Peyer's patch (tissue), 4 donors: ENCODE data around the gene TRAPPC10. TPM values are rescaled to one million over a fixed set of nuclear protein-coding genes. Genes with fewer than 3 reads are reported as not detected.

Experiments
- DNase-seq, 3 donors: peaks; one replicate each; pipeline ENCODE4 v3.0.0-alpha.2; 2017 to 2019
- H3K27ac ChIP-seq, 4 donors: fragments of 200-600 bp; sonication (generic); one replicate each; pipeline ENCODE4 v1.5.1; 2016 to 2019
- H3K27me3 ChIP-seq, 2 donors: fragments of 200-600 bp; sonication (generic); one replicate each; pipeline ENCODE4 v1.5.1; 2019
- H3K36me3 ChIP-seq, 3 donors: fragments of 200-600 bp; sonication (generic); one replicate each; pipeline ENCODE4 v1.5.1; 2016 to 2019
- H3K4me1 ChIP-seq, 4 donors: fragments of 200-600 bp; sonication (generic); one replicate each; pipeline ENCODE4 v1.5.1; 2016 to 2019
- H3K4me3 ChIP-seq, 4 donors: fragments of 200-600 bp; sonication (generic); 1 replicate in 3 of 4; 2 replicates in 1 of 4; pipeline ENCODE4 v1.5.1; 2016 to 2019; ENCODE audit warnings: mild to moderate bottlenecking in 1 of 4
- H3K9me3 ChIP-seq, 4 donors: fragments of 200-600 bp; sonication (generic); one replicate each; pipeline ENCODE4 v1.5.1; 2016 to 2019; ENCODE audit warnings: mild to moderate bottlenecking in 1 of 4
- CTCF ChIP-seq, 6 experiments: fragments of 450-650 bp in 4 of 6; fragments of 200-600 bp in 2 of 6; sonication (generic) in 1 of 6; IDR thresholded peaks; one replicate each; pipeline ENCODE4 v1.5.1; 2017 to 2019; ENCODE audit warnings: antibody characterized with exemption in 6 of 6, mild to moderate bottlenecking in 3 of 6, moderate library complexity in 1 of 6
- POLR2A ChIP-seq, 2 donors: fragments of 450-650 bp; IDR thresholded peaks; one replicate each; pipeline ENCODE4 v1.5.1; 2017; ENCODE audit warnings: antibody characterized with exemption in 2 of 2, mild to moderate bottlenecking in 2 of 2, moderate library complexity in 2 of 2
- total RNA-seq, 4 donors: library from RNA; depleted of rRNA; stranded (reverse); fragments of >200 nt; gene quantifications; one replicate each; pipeline ENCODE4 v1.1.0, GENCODE V29; 2016

TRAPPC10 gene
- total RNA-seq, 4 donors from 2014 or later, result 62.2 to 153 (median 93.0) TPM

DNA sequence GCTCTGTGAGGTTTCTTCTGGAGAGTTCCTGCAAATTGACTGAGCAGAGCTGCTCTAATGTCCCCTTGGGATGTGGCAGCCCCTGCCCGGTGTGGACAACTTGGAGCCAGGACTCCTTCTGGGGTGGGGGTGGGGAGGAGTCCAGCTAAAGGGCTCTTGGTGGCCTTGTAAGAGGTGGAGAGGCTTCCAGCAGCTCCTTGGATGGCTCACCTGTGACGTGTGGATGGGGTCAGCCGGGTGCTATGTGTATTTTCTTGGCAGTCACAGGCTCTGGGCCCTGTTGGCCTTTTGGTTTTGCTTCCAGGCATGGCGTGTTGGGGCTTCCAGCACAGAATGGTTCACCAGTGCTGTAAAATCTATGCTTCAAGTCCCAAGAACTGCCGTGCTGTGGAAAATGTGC, 38.2 kb downstream of the TRAPPC10 start:
- no peak for DNase-seq
- H3K4me3 ChIP-seq, result no peak overlapping the region
- H3K9me3 ChIP-seq, result no peaks in the 10 kb centered on the region
- H3K27ac ChIP-seq, result no peak overlapping the region
- no peaks in the 10 kb centered on the region for H3K27me3 ChIP-seq
- no peak for TF ChIP-seq CTCF (IDR thresholded peaks at IDR 0.05)
- TF ChIP-seq POLR2A (IDR thresholded peaks at IDR 0.05), result no peak
- H3K36me3 ChIP-seq, result peaks cover 0 to 40% (median 0%) of the 10 kb centered on the region in 3 donors
- H3K4me1 ChIP-seq, result peaks cover 0 to 15% (median 0%) of the 10 kb centered on the region in 4 donors

- peaks cover 0 to 52% (median 0%) of the 10 kb centered on the region in 3 donors for H3K36me3 ChIP-seq
- no peaks in the 10 kb centered on the region for H3K27me3 ChIP-seq
- TF ChIP-seq CTCF (IDR thresholded peaks at IDR 0.05), result no peak
- TF ChIP-seq POLR2A (IDR thresholded peaks at IDR 0.05), result no peak
- H3K9me3 ChIP-seq, result no peaks in the 10 kb centered on the region
- H3K27ac ChIP-seq, result peak overlapping the region in 3 of 4 donors; percentile 29 to 64 (median 49)
- peak in 1 of 3 donors; percentile 28 for DNase-seq
- H3K4me1 ChIP-seq, result peaks cover 0 to 15% (median 0%) of the 10 kb centered on the region in 4 donors
- H3K4me3 ChIP-seq, result no peak overlapping the region
These were observed 39.4 kb downstream of the TRAPPC10 start for GRCh38 chr21:44051462-44051941.

DNA sequence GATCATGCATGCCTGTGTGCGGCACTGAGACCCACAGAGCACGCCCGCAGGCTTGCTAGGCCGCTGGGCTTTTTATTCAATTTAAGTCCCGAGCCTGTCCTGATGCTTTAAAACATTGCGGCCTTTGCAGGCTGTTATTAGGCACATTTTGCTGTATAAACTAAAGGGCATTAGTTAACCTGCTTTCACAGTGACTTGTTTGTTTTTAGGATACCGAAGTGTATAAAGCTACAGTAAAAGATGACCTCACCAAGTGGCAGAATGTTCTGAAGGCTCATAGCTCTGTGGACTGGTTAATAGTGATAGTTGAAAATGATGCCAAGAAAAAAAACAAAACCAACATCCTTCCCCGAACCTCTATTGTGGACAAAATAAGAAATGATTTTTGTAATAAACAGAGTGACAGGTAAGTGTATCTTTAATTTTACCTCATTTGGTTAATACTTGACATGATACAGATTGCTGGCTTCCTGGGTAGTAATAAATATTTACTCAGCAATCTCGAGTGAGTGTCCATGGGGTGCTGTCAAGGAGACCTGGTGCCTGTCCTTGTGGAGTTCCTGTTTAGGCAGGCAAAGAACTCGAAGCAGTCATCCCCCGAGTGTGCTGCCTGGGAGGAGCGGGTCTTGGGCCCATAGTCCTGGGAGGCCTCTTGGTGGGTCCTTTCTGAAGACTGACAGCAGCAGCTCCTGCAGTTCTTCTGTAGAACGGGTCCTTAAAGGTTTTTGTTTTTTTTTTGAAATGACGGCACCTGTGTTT, 40.1 kb downstream of the TRAPPC10 start:
- H3K4me1 ChIP-seq, result peaks cover 0 to 15% (median 0%) of the 10 kb centered on the region in 4 donors
- no peaks in the 10 kb centered on the region for H3K27me3 ChIP-seq
- TF ChIP-seq CTCF (IDR thresholded peaks at IDR 0.05), result no peak
- no peak for TF ChIP-seq POLR2A (IDR thresholded peaks at IDR 0.05)
- H3K36me3 ChIP-seq, result peaks cover 0 to 53% (median 0%) of the 10 kb centered on the region in 3 donors
- no peak for DNase-seq
- no peak overlapping the region for H3K4me3 ChIP-seq
- peak overlapping the region in 3 of 4 donors; percentile 29 to 64 (median 49) for H3K27ac ChIP-seq
- no peaks in the 10 kb centered on the region for H3K9me3 ChIP-seq

DNA sequence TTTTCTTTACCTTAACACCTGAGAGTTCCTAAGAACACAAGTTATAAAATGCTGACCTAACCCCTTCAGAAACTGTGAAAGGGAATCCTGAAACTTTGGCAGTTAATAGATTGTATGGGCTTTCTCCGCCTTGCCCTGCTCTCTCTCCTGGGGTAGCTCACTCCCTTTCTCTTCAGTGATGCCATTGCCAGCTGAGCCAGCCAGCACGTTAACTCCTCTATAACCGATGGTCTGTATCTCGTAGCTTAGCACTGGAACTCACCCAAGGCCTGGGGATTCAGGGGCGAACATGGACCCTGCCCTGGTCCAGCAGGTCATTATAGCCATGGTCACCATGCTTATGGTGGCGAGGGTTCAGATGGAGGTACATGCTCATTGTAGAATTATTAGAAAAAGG, 40.7 kb downstream of the TRAPPC10 start:
- DNase-seq, result no peak
- peaks cover 0 to 55% (median 0%) of the 10 kb centered on the region in 3 donors for H3K36me3 ChIP-seq

GRCh38 chr21:44053567-44053966, 41.5 kb downstream of the TRAPPC10 start:
- Histone ChIP-seq H3K27ac (no peak overlapping the region), H3K9me3 (no peaks in the 10 kb centered on the region), H3K27me3 (no peaks in the 10 kb centered on the region), H3K36me3 (peaks cover 0 to 58% (median 0%) of the 10 kb centered on the region in 3 donors), H3K4me3 (no peak overlapping the region), H3K4me1 (peaks cover 0 to 15% (median 0%) of the 10 kb centered on the region in 4 donors)
- TF ChIP-seq CTCF (IDR thresholded peaks at IDR 0.05) (no peak), POLR2A (IDR thresholded peaks at IDR 0.05) (no peak)
- DNase-seq, result no peak

More for the DNA sequence above, 40.7 kb downstream of the TRAPPC10 start:
- H3K9me3 ChIP-seq, result no peaks in the 10 kb centered on the region
- peak overlapping the region in 1 of 4 donors; percentile 64 for H3K27ac ChIP-seq
- H3K4me3 ChIP-seq, result no peak overlapping the region
- peaks cover 0 to 15% (median 0%) of the 10 kb centered on the region in 4 donors for H3K4me1 ChIP-seq
- no peaks in the 10 kb centered on the region for H3K27me3 ChIP-seq
- no peak for TF ChIP-seq POLR2A (IDR thresholded peaks at IDR 0.05)
- TF ChIP-seq CTCF (IDR thresholded peaks at IDR 0.05), result no peak
